Vagina (tissue), 2 donors: ENCODE data around the gene HECTD4. TPM values are rescaled to one million over a fixed set of nuclear protein-coding genes. Genes with fewer than 3 reads are reported as not detected.

ENCODE experiments used
- DNase-seq, 2 donors: peaks; one replicate each; pipeline ENCODE4 v3.0.0-alpha.2; 2017; ENCODE audit errors: extremely low spot score in 2 of 2
- H3K27ac ChIP-seq: fragments of 200-600 bp; sonication (generic); one replicate; pipeline ENCODE4 v1.5.1; 2019
- H3K27me3 ChIP-seq: fragments of 200-600 bp; sonication (generic); one replicate; pipeline ENCODE4 v1.5.1; 2019
- H3K36me3 ChIP-seq, 2 donors: fragments of 200-600 bp; sonication (generic); one replicate each; pipeline ENCODE4 v1.5.1; 2017 to 2019
- H3K4me1 ChIP-seq: fragments of 200-600 bp; sonication (generic); one replicate; pipeline ENCODE4 v1.5.1; 2019
- H3K4me3 ChIP-seq, 2 donors: fragments of 200-600 bp; sonication (generic); 1 replicate in 1 of 2; 2 replicates in 1 of 2; pipeline ENCODE4 v1.5.1; 2016 to 2019
- H3K9me3 ChIP-seq: fragments of 200-600 bp; sonication (generic); one replicate; pipeline ENCODE4 v1.5.1; 2019
- POLR2A ChIP-seq, 2 donors: fragments of 450-650 bp; IDR thresholded peaks; one replicate each; pipeline ENCODE4 v1.6.1; 2017; ENCODE audit warnings: antibody characterized with exemption in 2 of 2, mild to moderate bottlenecking in 2 of 2, moderate library complexity in 2 of 2
- POLR2AphosphoS5 ChIP-seq, 2 donors: sonication (generic); formaldehyde crosslinking; IDR thresholded peaks; one replicate each; pipeline ENCODE4 v1.9.0; 2017; ENCODE audit warnings: antibody characterized with exemption in 2 of 2, mild to moderate bottlenecking in 2 of 2, low read depth in 1 of 2; ENCODE audit not compliant: insufficient read depth in 1 of 2
- intact Hi-C: fragments of 100-400 bp; cut with DNase I; formaldehyde crosslinking; loops from one replicate; pipeline ENCODE4 v1.15.1; 2023
- total RNA-seq: library from RNA; depleted of rRNA; stranded (reverse); fragments of >200 nt; gene quantifications from one replicate; pipeline ENCODE4 v1.2.3, GENCODE V29; 2016
- TF ChIP-seq, protein P1 (sequence below), 3 experiments: fragments of 450-650 bp in 2 of 3; fragments of 200-600 bp in 1 of 3; sonication (generic) in 1 of 3; IDR thresholded peaks; one replicate each; pipeline ENCODE4 v1.5.1; 2017 to 2019; ENCODE audit warnings: antibody characterized with exemption in 3 of 3, mild to moderate bottlenecking in 2 of 3, moderate library complexity in 2 of 3

Gene HECTD4
- total RNA-seq, 1 donor from 2014 or later: 79.6 TPM

DNA sequence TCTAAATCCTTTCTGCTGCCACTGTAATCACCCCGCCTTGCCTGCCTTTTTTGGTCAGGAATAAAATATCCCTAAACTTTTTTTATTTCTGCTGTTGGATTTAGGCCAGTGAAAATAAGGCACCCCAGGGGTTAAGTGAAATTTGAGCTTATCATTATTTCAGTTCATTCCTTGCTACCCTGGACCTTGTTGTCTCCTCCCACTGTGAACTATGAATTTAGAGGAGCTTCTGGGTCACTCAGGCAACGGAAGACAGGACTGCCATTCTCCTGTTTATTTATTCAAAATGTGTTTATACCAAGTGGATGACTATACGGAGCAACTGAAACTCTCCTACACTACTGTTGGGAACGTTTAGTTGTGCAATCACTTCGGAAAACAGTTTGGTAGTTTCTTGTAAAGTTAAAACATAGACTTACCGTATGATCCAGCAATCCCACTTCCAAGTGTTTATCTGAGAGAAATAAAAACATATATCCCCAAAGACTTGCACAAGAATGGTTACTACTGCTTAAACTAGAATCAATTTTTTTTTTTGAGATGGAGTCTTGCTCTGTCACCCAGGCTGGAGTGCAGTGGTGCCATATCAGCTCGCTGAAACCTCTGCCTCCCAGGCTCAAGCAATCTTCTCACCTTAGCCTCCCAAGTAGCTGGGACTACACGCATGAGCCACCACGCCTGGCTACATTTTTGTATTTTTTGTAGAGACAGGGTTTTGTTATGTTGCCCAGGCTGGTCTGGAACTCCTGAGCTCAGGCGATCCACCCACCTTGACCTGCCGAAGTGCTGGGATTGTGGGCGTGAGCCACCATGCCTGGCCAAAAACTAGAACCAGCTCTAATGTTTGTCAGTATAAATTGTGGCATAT lies 259.2 kb downstream of the HECTD4 start:
- no peak for DNase-seq
- intact Hi-C loops: no loop called here
- H3K27me3 ChIP-seq: no peaks in the 10 kb centered on the region
- no peaks in the 10 kb centered on the region for H3K36me3 ChIP-seq
- H3K27ac ChIP-seq: peak overlapping the region; percentile 56
- no peak overlapping the region for H3K4me3 ChIP-seq
- TF ChIP-seq POLR2AphosphoS5 (IDR thresholded peaks at IDR 0.05; ENCODE audit: insufficient read depth in 1 of 2, low read depth in 1 of 2) (peak in 1 of 2 donors; percentile 17), POLR2A (IDR thresholded peaks at IDR 0.05) (no peak)
- TF ChIP-seq, protein P1, sequence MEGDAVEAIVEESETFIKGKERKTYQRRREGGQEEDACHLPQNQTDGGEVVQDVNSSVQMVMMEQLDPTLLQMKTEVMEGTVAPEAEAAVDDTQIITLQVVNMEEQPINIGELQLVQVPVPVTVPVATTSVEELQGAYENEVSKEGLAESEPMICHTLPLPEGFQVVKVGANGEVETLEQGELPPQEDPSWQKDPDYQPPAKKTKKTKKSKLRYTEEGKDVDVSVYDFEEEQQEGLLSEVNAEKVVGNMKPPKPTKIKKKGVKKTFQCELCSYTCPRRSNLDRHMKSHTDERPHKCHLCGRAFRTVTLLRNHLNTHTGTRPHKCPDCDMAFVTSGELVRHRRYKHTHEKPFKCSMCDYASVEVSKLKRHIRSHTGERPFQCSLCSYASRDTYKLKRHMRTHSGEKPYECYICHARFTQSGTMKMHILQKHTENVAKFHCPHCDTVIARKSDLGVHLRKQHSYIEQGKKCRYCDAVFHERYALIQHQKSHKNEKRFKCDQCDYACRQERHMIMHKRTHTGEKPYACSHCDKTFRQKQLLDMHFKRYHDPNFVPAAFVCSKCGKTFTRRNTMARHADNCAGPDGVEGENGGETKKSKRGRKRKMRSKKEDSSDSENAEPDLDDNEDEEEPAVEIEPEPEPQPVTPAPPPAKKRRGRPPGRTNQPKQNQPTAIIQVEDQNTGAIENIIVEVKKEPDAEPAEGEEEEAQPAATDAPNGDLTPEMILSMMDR (IDR thresholded peaks at IDR 0.05): no peak
- no peaks in the 10 kb centered on the region for H3K9me3 ChIP-seq
- H3K4me1 ChIP-seq: peaks cover 37% of the 10 kb centered on the region

DNA sequence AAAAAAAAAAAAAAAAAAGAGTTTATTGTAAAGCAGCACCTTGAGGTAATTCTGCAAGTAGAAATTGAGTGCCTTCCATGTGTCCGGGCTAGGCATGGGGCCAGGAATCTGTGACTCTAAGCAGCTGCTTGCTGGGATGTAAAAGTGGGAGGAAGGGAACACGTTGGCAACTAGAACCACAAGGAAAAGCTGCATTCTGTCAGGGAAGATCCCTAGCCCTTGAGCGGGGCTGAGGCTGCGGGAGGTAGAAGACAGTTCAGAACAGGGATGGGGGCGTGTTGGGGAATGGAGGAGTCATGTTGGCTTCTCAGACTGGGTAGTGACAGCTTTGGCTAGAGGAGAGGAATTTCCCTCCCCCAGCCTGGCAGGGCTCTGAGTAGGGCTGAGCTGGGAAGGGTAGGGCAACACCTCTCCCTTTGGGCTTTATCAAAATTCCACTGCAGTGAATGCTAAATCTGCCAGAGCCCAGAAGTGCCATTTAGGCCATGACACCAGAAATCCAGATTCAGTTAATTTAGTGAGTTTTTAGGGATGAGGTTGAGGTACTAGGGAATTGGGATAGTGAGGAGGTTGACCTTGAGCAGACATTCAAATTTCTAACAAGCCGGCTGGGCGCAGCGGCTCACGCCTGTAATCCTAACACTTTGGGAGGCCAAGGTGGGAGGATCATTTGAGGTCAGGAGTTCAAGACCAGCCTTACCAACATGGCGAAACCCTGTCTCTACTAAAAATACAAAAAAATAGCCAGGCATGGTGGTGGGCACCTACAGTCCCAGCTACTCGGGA lies 260.3 kb downstream of the HECTD4 start:
- peak overlapping the region; percentile 56 for H3K27ac ChIP-seq
- intact Hi-C loops: no loop called here
- peak in 1 of 2 donors; percentile 94 for DNase-seq
- H3K27me3 ChIP-seq: no peaks in the 10 kb centered on the region
- peaks cover 26% of the 10 kb centered on the region for H3K4me1 ChIP-seq
- TF ChIP-seq POLR2AphosphoS5 (IDR thresholded peaks at IDR 0.05; ENCODE audit: insufficient read depth in 1 of 2, low read depth in 1 of 2) (peak; percentile 53 to 72), POLR2A (IDR thresholded peaks at IDR 0.05) (no peak)
- TF ChIP-seq, protein P1 (IDR thresholded peaks at IDR 0.05): no peak
- no peaks in the 10 kb centered on the region for H3K36me3 ChIP-seq
- H3K9me3 ChIP-seq: no peaks in the 10 kb centered on the region
- H3K4me3 ChIP-seq: no peak overlapping the region

DNA sequence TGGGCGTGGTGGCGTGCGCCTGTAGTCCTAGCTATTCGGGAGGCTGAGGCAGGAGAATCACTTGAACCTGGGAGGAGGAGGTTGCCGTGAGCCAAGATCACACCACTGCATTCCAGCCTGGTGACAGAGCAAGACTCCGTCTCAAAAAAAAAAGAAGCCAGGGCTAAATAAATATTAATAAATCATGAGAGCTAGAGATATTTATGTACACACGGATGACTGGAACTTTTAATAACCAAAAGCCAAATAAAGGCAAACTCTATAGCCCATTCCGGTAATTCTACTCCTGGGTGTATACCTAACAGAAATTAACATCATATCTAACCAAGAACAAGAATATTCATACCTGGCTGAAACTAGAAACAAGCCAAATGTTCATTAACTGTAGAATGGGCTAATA lies 264.5 kb downstream of the HECTD4 start:
- Histone ChIP-seq H3K27ac (no peak overlapping the region), H3K4me3 (no peak overlapping the region), H3K4me1 (peaks cover 18% of the 10 kb centered on the region), H3K27me3 (no peaks in the 10 kb centered on the region), H3K36me3 (no peaks in the 10 kb centered on the region), H3K9me3 (no peaks in the 10 kb centered on the region)
- DNase-seq: no peak
- intact Hi-C loops: no loop called here
- TF ChIP-seq POLR2A (IDR thresholded peaks at IDR 0.05): no peak
- TF ChIP-seq, protein P1 (IDR thresholded peaks at IDR 0.05): no peak
- TF ChIP-seq POLR2AphosphoS5 (IDR thresholded peaks at IDR 0.05; ENCODE audit: insufficient read depth in 1 of 2, low read depth in 1 of 2): no peak

DNA sequence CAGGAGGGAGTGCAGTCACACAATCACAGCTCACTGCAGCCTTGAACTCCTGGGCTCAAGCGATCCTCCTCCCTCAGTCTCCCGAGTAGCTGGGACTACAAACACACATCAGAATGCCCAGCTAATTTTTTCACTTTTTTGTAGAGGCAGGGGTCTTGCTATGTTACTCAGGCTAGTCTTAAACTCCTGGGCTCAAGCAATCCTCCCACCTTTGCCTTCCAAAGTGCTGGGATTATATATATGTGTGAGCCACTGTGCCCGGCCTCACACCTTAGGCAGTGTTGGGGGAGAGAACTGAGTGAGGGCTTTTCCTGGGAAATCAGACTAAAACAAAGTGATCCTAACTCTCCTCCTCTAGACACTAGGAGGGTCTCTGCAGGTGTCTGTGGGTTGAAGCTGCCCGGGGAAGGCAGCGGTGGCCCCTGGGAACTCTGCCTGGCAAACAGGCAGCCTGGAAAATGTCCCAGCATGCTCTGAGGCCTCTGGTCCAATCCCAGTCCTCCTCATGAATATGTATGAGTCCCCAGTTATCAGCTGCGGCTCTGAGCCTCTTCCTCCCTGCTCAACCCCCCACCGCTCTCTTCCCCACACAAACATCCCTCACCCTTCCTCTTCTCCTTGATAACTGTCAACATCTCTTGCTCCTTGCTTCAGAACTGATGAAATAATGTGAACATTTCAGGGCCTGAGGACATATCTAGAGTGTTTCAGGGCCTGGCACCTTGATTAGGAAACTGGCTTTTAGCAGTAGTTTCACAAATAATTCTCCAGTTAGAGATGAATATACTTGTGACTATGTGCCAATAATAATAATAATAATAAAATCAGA lies 265.8 kb downstream of the HECTD4 start:
- Histone ChIP-seq H3K27ac (no peak overlapping the region), H3K36me3 (no peaks in the 10 kb centered on the region), H3K9me3 (no peaks in the 10 kb centered on the region), H3K4me3 (no peak overlapping the region), H3K4me1 (peaks cover 16% of the 10 kb centered on the region), H3K27me3 (no peaks in the 10 kb centered on the region)
- intact Hi-C loops: no loop called here
- no peak for DNase-seq
- TF ChIP-seq POLR2A (IDR thresholded peaks at IDR 0.05): no peak
- TF ChIP-seq, protein P1 (IDR thresholded peaks at IDR 0.05): no peak
- TF ChIP-seq POLR2AphosphoS5 (IDR thresholded peaks at IDR 0.05; ENCODE audit: insufficient read depth in 1 of 2, low read depth in 1 of 2): no peak
